Neuron (in vitro differentiated cells): Measurements from ENCODE around the gene SEMA6A.

Experiments
- H2AFZ ChIP-seq: one replicate; pipeline ENCODE4 v1.6.1; 2013; ENCODE audit warnings: low read depth, mild to moderate bottlenecking, inconsistent platforms, low read length, moderate library complexity
- H3K27me3 ChIP-seq: one replicate; pipeline ENCODE4 v1.6.1; 2013; ENCODE audit warnings: low read length; ENCODE audit not compliant: insufficient read depth
- H3K36me3 ChIP-seq: one replicate; pipeline ENCODE4 v1.6.1; 2013; ENCODE audit warnings: low read length; ENCODE audit not compliant: insufficient read depth
- H3K4me1 ChIP-seq: one replicate; pipeline ENCODE4 v1.6.1; 2013; ENCODE audit warnings: low read length; ENCODE audit not compliant: insufficient read depth
- H3K4me3 ChIP-seq: 2 replicates; pipeline ENCODE4 v1.5.1; 2013; ENCODE audit warnings: mild to moderate bottlenecking, low read length, moderate library complexity
- H3K9me3 ChIP-seq: one replicate; pipeline ENCODE4 v1.6.1; 2013; ENCODE audit warnings: low read length

The SEMA6A gene

GRCh38 chr5:116506488-116506887 lies 68.1 kb downstream of the SEMA6A start:
- no peak overlapping the region for H3K4me3 ChIP-seq
- no peaks in the 10 kb centered on the region for H3K27me3 ChIP-seq
- peaks cover 23% of the 10 kb centered on the region for H3K36me3 ChIP-seq
- H3K4me1 ChIP-seq: peaks cover 17% of the 10 kb centered on the region
- H2AFZ ChIP-seq: no peak overlapping the region
- H3K9me3 ChIP-seq: no peaks in the 10 kb centered on the region

- H2AFZ ChIP-seq: no peak overlapping the region
- H3K9me3 ChIP-seq: no peaks in the 10 kb centered on the region
- H3K4me1 ChIP-seq: peaks cover 17% of the 10 kb centered on the region
- H3K27me3 ChIP-seq: no peaks in the 10 kb centered on the region
- no peak overlapping the region for H3K4me3 ChIP-seq
- H3K36me3 ChIP-seq: peaks cover 34% of the 10 kb centered on the region
Observed at GRCh38 chr5:116504593-116505166, 69.9 kb downstream of the SEMA6A start.

- no peaks in the 10 kb centered on the region for H3K9me3 ChIP-seq
- no peaks in the 10 kb centered on the region for H3K27me3 ChIP-seq
- no peak overlapping the region for H2AFZ ChIP-seq
- H3K4me1 ChIP-seq: peaks cover 32% of the 10 kb centered on the region
- H3K36me3 ChIP-seq: peaks cover 34% of the 10 kb centered on the region
- H3K4me3 ChIP-seq: no peak overlapping the region
Observed at GRCh38 chr5:116502616-116503015, 72.0 kb downstream of the SEMA6A start.

- Histone ChIP-seq H3K36me3 (peaks cover 34% of the 10 kb centered on the region), H2AFZ (no peak overlapping the region), H3K9me3 (no peaks in the 10 kb centered on the region), H3K27me3 (no peaks in the 10 kb centered on the region), H3K4me1 (peaks cover 33% of the 10 kb centered on the region), H3K4me3 (no peak overlapping the region)
Observed at GRCh38 chr5:116502138-116502537, 72.5 kb downstream of the SEMA6A start.

GRCh38 chr5:116498503-116499048 lies 76.0 kb downstream of the SEMA6A start:
- Histone ChIP-seq H3K4me3 (no peak overlapping the region), H3K27me3 (no peaks in the 10 kb centered on the region), H3K36me3 (peaks cover 44% of the 10 kb centered on the region), H3K9me3 (no peaks in the 10 kb centered on the region), H3K4me1 (peaks cover 36% of the 10 kb centered on the region), H2AFZ (no peak overlapping the region)

GRCh38 chr5:116497631-116498030 lies 77.0 kb downstream of the SEMA6A start:
- peaks cover 43% of the 10 kb centered on the region for H3K36me3 ChIP-seq

GRCh38 chr5:116495786-116496357 lies 78.8 kb downstream of the SEMA6A start:
- no peak overlapping the region for H3K4me3 ChIP-seq
- H3K36me3 ChIP-seq: peaks cover 41% of the 10 kb centered on the region
- no peak overlapping the region for H2AFZ ChIP-seq
- H3K4me1 ChIP-seq: peaks cover 32% of the 10 kb centered on the region
- H3K27me3 ChIP-seq: no peaks in the 10 kb centered on the region
- no peaks in the 10 kb centered on the region for H3K9me3 ChIP-seq

More at GRCh38 chr5:116497631-116498030, 77.0 kb downstream of the SEMA6A start:
- no peaks in the 10 kb centered on the region for H3K27me3 ChIP-seq
- H2AFZ ChIP-seq: no peak overlapping the region
- H3K9me3 ChIP-seq: no peaks in the 10 kb centered on the region
- no peak overlapping the region for H3K4me3 ChIP-seq
- peaks cover 33% of the 10 kb centered on the region for H3K4me1 ChIP-seq

- Histone ChIP-seq H3K9me3 (no peaks in the 10 kb centered on the region), H3K36me3 (peaks cover 39% of the 10 kb centered on the region), H3K4me3 (no peak overlapping the region), H3K4me1 (peaks cover 32% of the 10 kb centered on the region), H2AFZ (no peak overlapping the region), H3K27me3 (no peaks in the 10 kb centered on the region)
Observed at GRCh38 chr5:116494784-116495450, 79.7 kb downstream of the SEMA6A start.

- H3K27me3 ChIP-seq: no peaks in the 10 kb centered on the region
- no peaks in the 10 kb centered on the region for H3K9me3 ChIP-seq
- H3K4me1 ChIP-seq: peaks cover 21% of the 10 kb centered on the region
- H3K36me3 ChIP-seq: peaks cover 52% of the 10 kb centered on the region
- H2AFZ ChIP-seq: no peak overlapping the region
- no peak overlapping the region for H3K4me3 ChIP-seq
Observed at GRCh38 chr5:116492776-116493175, 81.8 kb downstream of the SEMA6A start.

- no peak overlapping the region for H3K4me3 ChIP-seq
- H3K9me3 ChIP-seq: no peaks in the 10 kb centered on the region
- H3K27me3 ChIP-seq: no peaks in the 10 kb centered on the region
- H2AFZ ChIP-seq: no peak overlapping the region
- peaks cover 58% of the 10 kb centered on the region for H3K36me3 ChIP-seq
- peaks cover 19% of the 10 kb centered on the region for H3K4me1 ChIP-seq
Observed at GRCh38 chr5:116492016-116492623, 82.5 kb downstream of the SEMA6A start.

- H3K36me3 ChIP-seq: peaks cover 67% of the 10 kb centered on the region
- no peaks in the 10 kb centered on the region for H3K9me3 ChIP-seq
- no peak overlapping the region for H2AFZ ChIP-seq
- no peak overlapping the region for H3K4me3 ChIP-seq
- no peaks in the 10 kb centered on the region for H3K27me3 ChIP-seq
- H3K4me1 ChIP-seq: peaks cover 11% of the 10 kb centered on the region
Observed at GRCh38 chr5:116488356-116489041, 86.1 kb downstream of the SEMA6A start.

- Histone ChIP-seq H3K27me3 (no peaks in the 10 kb centered on the region), H3K4me1 (peaks cover 11% of the 10 kb centered on the region), H3K36me3 (peaks cover 67% of the 10 kb centered on the region), H3K9me3 (no peaks in the 10 kb centered on the region), H2AFZ (no peak overlapping the region), H3K4me3 (no peak overlapping the region)
Observed at GRCh38 chr5:116487045-116487444, 87.6 kb downstream of the SEMA6A start.
